ENCODE measurements around the gene PRIMA1.

Gene PRIMA1

DNA sequence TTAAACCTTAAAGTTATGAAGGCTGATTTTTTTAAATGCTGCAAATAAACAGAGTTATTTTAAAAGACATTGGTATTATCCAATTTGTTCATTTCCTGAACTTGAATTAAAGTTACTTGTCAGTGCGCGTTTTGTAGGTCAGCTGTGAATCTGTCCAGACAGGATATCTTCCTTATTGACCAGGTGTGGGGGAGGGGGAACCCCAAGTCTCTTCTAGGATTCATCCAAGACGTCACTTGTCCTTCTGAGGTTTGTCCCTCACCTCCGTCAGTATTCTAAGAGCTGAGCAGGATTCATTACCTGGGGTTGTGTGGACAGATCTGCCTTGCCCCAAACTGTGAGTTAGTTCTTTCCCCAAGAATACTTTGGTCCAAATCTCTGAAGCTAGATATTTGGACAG lies 8.8 kb upstream of the PRIMA1 start:
- no peaks in the 10 kb centered on the region for H3K27me3 ChIP-seq (ENCODE audit: control insufficient read depth, insufficient read depth, low read length)
- H2AFZ ChIP-seq, result no peak overlapping the region
- no peak overlapping the region for H3K9ac ChIP-seq
- TF ChIP-seq, protein P1, sequence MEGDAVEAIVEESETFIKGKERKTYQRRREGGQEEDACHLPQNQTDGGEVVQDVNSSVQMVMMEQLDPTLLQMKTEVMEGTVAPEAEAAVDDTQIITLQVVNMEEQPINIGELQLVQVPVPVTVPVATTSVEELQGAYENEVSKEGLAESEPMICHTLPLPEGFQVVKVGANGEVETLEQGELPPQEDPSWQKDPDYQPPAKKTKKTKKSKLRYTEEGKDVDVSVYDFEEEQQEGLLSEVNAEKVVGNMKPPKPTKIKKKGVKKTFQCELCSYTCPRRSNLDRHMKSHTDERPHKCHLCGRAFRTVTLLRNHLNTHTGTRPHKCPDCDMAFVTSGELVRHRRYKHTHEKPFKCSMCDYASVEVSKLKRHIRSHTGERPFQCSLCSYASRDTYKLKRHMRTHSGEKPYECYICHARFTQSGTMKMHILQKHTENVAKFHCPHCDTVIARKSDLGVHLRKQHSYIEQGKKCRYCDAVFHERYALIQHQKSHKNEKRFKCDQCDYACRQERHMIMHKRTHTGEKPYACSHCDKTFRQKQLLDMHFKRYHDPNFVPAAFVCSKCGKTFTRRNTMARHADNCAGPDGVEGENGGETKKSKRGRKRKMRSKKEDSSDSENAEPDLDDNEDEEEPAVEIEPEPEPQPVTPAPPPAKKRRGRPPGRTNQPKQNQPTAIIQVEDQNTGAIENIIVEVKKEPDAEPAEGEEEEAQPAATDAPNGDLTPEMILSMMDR (IDR thresholded peaks at IDR 0.05), result no peak
- no peak overlapping the region for H3K4me2 ChIP-seq (ENCODE audit: low read length)
- no peaks in the 10 kb centered on the region for H3K9me3 ChIP-seq (ENCODE audit: control insufficient read depth, low read length)
- no peaks in the 10 kb centered on the region for H3K4me1 ChIP-seq
- no peaks in the 10 kb centered on the region for H3K79me2 ChIP-seq
- no peak overlapping the region for H3K4me3 ChIP-seq (ENCODE audit: low read depth, low read length)
- H3K36me3 ChIP-seq (ENCODE audit: control insufficient read depth, insufficient read depth, low read length), result no peaks in the 10 kb centered on the region
- H3K27ac ChIP-seq, result no peak overlapping the region

DNA sequence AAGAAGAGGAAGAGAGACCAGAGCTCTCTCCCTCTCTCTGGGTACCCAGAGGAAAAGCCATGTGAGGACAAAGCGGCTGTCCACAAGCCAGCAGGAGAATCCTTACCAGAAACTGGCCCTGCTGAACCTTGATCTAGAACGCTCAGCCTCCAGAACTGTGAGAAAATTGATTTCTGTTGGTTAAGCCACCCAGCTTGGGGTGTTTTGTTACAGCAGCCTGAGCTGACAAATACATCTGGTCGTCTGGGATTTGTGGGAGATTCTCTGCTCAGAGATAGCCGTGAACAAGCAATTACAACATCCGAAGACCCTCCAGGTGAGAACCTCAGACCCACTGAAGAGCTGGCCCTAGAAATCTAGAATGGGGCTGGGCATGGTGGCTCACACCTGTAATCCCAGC lies 6.5 kb upstream of the PRIMA1 start:
- no peaks in the 10 kb centered on the region for H3K9me3 ChIP-seq (ENCODE audit: control insufficient read depth, low read length)
- no peak overlapping the region for H3K27ac ChIP-seq
- no peaks in the 10 kb centered on the region for H3K79me2 ChIP-seq
- H2AFZ ChIP-seq, result no peak overlapping the region
- no peaks in the 10 kb centered on the region for H3K4me1 ChIP-seq
- no peak overlapping the region for H3K4me2 ChIP-seq (ENCODE audit: low read length)
- no peak overlapping the region for H3K4me3 ChIP-seq (ENCODE audit: low read depth, low read length)
- TF ChIP-seq, protein P1 (IDR thresholded peaks at IDR 0.05), result no peak
- no peak overlapping the region for H3K9ac ChIP-seq
- H3K27me3 ChIP-seq (ENCODE audit: control insufficient read depth, insufficient read depth, low read length), result no peaks in the 10 kb centered on the region
- H3K36me3 ChIP-seq (ENCODE audit: control insufficient read depth, insufficient read depth, low read length), result no peaks in the 10 kb centered on the region

DNA sequence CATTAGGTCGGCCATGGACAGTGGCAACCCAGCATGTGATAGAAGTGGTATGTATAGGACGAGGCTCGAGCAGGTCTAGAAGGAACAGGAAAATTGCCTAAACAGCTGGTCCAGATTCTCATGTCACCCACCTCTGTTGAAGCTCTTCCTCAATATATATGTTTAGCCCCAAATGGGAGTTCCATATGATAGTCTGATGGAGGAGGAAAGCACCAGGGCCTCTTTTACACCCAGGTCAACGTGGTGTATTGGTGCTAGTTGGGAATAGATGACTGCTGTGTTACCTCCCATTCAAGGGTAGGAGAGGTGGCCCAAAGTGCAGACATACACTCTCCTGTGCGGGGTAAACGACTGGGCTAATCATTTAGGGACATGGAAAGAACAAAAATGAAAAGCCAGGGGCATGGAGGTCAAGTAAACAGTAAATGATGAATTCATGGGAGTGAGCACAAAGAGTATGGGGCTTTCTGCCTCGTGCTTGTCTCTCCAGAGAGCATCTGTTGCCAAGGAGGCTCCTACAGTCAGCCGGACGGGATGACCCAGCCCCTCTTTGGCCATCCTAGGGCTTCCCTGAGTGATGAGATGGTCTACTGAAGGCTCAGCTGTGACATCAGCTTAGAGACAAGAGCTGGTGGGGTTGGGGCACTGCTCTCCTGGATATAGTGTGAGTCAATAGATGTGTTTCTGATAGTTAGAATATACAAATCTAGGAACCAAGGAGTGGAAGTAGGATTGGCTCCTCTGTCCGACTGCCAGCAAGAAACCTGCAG lies 5.5 kb upstream of the PRIMA1 start:
- H3K36me3 ChIP-seq (ENCODE audit: control insufficient read depth, insufficient read depth, low read length), result no peaks in the 10 kb centered on the region
- H3K9ac ChIP-seq, result no peak overlapping the region
- TF ChIP-seq, protein P1 (IDR thresholded peaks at IDR 0.05), result no peak
- H3K9me3 ChIP-seq (ENCODE audit: control insufficient read depth, low read length), result no peaks in the 10 kb centered on the region
- H3K4me2 ChIP-seq (ENCODE audit: low read length), result no peak overlapping the region
- no peak overlapping the region for H2AFZ ChIP-seq
- H3K4me3 ChIP-seq (ENCODE audit: low read depth, low read length), result no peak overlapping the region
- peaks cover 4% of the 10 kb centered on the region for H3K4me1 ChIP-seq
- H3K79me2 ChIP-seq, result no peaks in the 10 kb centered on the region
- no peaks in the 10 kb centered on the region for H3K27me3 ChIP-seq (ENCODE audit: control insufficient read depth, insufficient read depth, low read length)
- no peak overlapping the region for H3K27ac ChIP-seq

DNA sequence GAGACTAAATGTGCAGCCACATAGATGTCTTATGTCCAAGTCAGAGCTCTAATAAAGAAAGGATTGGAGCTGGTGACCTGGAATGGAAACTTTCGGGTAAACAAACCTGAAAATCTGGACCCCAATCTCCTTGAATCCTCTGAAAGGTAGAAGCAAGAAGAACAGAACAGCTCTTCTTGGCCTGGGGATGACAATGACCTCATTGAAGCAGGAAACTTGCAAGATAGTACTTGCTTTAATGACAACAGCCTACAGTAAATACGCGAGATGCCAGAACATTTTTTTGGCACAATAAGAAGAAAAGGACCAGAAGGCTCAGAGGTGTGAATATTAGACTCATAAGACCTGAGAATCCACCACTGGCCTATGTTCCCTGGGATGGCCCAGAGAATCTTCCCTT lies 4.1 kb upstream of the PRIMA1 start:
- TF ChIP-seq, protein P1 (IDR thresholded peaks at IDR 0.05), result no peak
- no peaks in the 10 kb centered on the region for H3K36me3 ChIP-seq (ENCODE audit: control insufficient read depth, insufficient read depth, low read length)
- no peaks in the 10 kb centered on the region for H3K27me3 ChIP-seq (ENCODE audit: control insufficient read depth, insufficient read depth, low read length)
- H3K9ac ChIP-seq, result no peak overlapping the region
- H3K27ac ChIP-seq, result no peak overlapping the region
- H3K4me1 ChIP-seq, result peaks cover 4% of the 10 kb centered on the region
- no peak overlapping the region for H2AFZ ChIP-seq
- no peaks in the 10 kb centered on the region for H3K9me3 ChIP-seq (ENCODE audit: control insufficient read depth, low read length)
- no peak overlapping the region for H3K4me3 ChIP-seq (ENCODE audit: low read depth, low read length)
- no peak overlapping the region for H3K4me2 ChIP-seq (ENCODE audit: low read length)
- no peaks in the 10 kb centered on the region for H3K79me2 ChIP-seq

DNA sequence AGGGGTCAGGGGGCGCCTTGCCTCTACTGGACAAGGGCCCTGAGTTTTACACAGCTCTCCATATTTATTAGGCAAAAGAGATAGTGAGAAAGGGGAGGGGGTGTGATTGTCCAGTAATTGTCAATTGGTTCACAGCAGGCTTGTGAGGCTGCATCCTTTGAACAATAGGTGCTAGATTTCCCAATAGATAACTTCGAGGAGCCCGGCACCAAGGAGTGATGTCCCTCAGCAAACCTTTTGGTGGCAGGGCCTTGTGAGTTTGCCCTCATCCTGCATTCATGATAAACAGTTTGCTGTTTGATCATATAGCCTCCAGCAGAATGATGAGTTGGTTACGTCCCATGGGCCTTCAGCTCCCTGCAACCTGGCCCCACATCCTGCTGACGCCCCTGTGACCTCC lies 2.7 kb upstream of the PRIMA1 start:
- H3K4me2 ChIP-seq (ENCODE audit: low read length), result no peak overlapping the region
- H3K4me1 ChIP-seq, result peaks cover 4% of the 10 kb centered on the region
- H3K27me3 ChIP-seq (ENCODE audit: control insufficient read depth, insufficient read depth, low read length), result no peaks in the 10 kb centered on the region
- H3K9ac ChIP-seq, result no peak overlapping the region
- TF ChIP-seq, protein P1 (IDR thresholded peaks at IDR 0.05), result no peak
- no peaks in the 10 kb centered on the region for H3K36me3 ChIP-seq (ENCODE audit: control insufficient read depth, insufficient read depth, low read length)
- no peak overlapping the region for H3K4me3 ChIP-seq (ENCODE audit: low read depth, low read length)
- no peak overlapping the region for H2AFZ ChIP-seq
- no peaks in the 10 kb centered on the region for H3K9me3 ChIP-seq (ENCODE audit: control insufficient read depth, low read length)
- no peak overlapping the region for H3K27ac ChIP-seq
- H3K79me2 ChIP-seq, result no peaks in the 10 kb centered on the region
